GM12878 (cell line): ENCODE results near the gene C5. TPM values are rescaled to one million over a fixed set of nuclear protein-coding genes. Genes with fewer than 3 reads are reported as not detected.

Source experiments
- ATAC-seq: fragments of 200-7000 bp; cut with Tn5 transposase; 3 replicates; pipeline ENCODE4 v1.9.1; 2020; ENCODE audit warnings: mild to moderate bottlenecking, moderate library complexity
- BruUV-seq: library from RNA; stranded (reverse); fragments of 400-500 nt; replicated peaks from 2 replicates; lab custom pipeline; 2021; lab: Mats Ljungman, UMichigan
- CTCF ChIA-PET: fragments of 300-600 bp; sonication (Branson Sonifier 250); formaldehyde crosslinking; extraction: SDS; loops from one replicate; lab custom pipeline; 2021; ENCODE audit warnings: inconsistent platforms; lab: Yijun Ruan, JAX
- POLR2A ChIA-PET: fragments of 350-600 bp; formaldehyde crosslinking; extraction: SDS; loops from one replicate; lab custom pipeline; 2021; ENCODE audit warnings: inconsistent platforms; lab: Charles Lee
- RAD21 ChIA-PET: fragments of 300-600 bp; sonication (Branson Sonifier 250); formaldehyde crosslinking; loops from one replicate; lab custom pipeline; 2023; ENCODE audit warnings: antibody characterized with exemption; ENCODE audit not compliant: unreplicated experiment; lab: Charles Lee
- SMC1A ChIA-PET: fragments of 300-600 bp; sonication (Branson Sonifier 250); formaldehyde crosslinking; loops from one replicate; lab custom pipeline; 2023; ENCODE audit not compliant: unreplicated experiment, uncharacterized antibody; lab: Charles Lee
- DNase-seq: peaks from one replicate; pipeline ENCODE4 v3.0.0-alpha.2; 2011; ENCODE audit warnings: low read depth, low spot score
- FAIRE-seq: peaks from 3 replicates; lab custom pipeline; 2011; peaks lifted over from hg19 to GRCh38; lab: Jason Lieb, UNC
- H2AFZ ChIP-seq: 2 replicates; pipeline ENCODE4 v1.6.0; 2011; ENCODE audit warnings: low read depth, low read length, control low read depth; ENCODE audit not compliant: control insufficient read depth
- H3K27ac ChIP-seq: 2 replicates; pipeline ENCODE4 v1.5.1; 2011; ENCODE audit warnings: control low read depth; ENCODE audit not compliant: control insufficient read depth, insufficient read depth
- H3K27me3 ChIP-seq, 2 experiments: replicated peaks in 1 of 2; 2 replicates each; pipeline versions ENCODE4 v1.6.0 to v1.6.1; 2011; ENCODE audit warnings: low read length in 1 of 2; ENCODE audit not compliant: control insufficient read depth in 2 of 2, insufficient read depth in 2 of 2
- H3K36me3 ChIP-seq, 2 experiments: 2 replicates each; pipeline ENCODE4 v1.5.1; 2011; ENCODE audit warnings: low read length in 1 of 2; ENCODE audit not compliant: control insufficient read depth in 2 of 2, insufficient read depth in 2 of 2
- H3K4me1 ChIP-seq: 2 replicates; pipeline ENCODE4 v1.6.1; 2011; ENCODE audit warnings: mild to moderate bottlenecking, low read length, moderate library complexity, mixed read lengths; ENCODE audit not compliant: control insufficient read depth, insufficient read depth
- H3K4me2 ChIP-seq: 2 replicates; pipeline ENCODE4 v1.6.0; 2011; ENCODE audit warnings: control low read depth; ENCODE audit not compliant: control insufficient read depth, insufficient read depth
- H3K4me3 ChIP-seq: fragments of 200-600 bp; sonication (generic); 2 replicates; pipeline ENCODE4 v1.5.1; 2016
- H3K79me2 ChIP-seq: 2 replicates; pipeline ENCODE4 v1.6.0; 2011; ENCODE audit warnings: low read length; ENCODE audit not compliant: control insufficient read depth, insufficient read depth
- H3K9ac ChIP-seq: 2 replicates; pipeline ENCODE4 v1.8.0; 2011; ENCODE audit warnings: low read length, control low read depth, mixed read lengths; ENCODE audit not compliant: control insufficient read depth, insufficient read depth
- H3K9me3 ChIP-seq: replicated peaks from 3 replicates; pipeline ENCODE4 v1.5.1; 2011; ENCODE audit warnings: mild to moderate bottlenecking, low read length; ENCODE audit not compliant: control insufficient read depth, insufficient read depth
- H4K20me1 ChIP-seq: 2 replicates; pipeline ENCODE4 v1.6.0; 2011; ENCODE audit not compliant: control insufficient read depth, insufficient read depth
- BMI1 ChIP-seq: fragments of 450-650 bp; IDR thresholded peaks from 2 replicates; pipeline ENCODE4 v1.6.1; 2016; ENCODE audit warnings: mild to moderate bottlenecking, moderate library complexity, borderline replicate concordance
- GABPA ChIP-seq: IDR thresholded peaks from 2 replicates; pipeline ENCODE4 v1.6.1; 2014; ENCODE audit warnings: antibody characterized with exemption, low read depth, mild to moderate bottlenecking, inconsistent platforms
- IKZF2 ChIP-seq, 2 experiments: fragments of 450-650 bp; IDR thresholded peaks; 2 replicates each; pipeline ENCODE4 v1.6.1; 2017; ENCODE audit warnings: mild to moderate bottlenecking in 2 of 2, moderate library complexity in 2 of 2
- KLF5 ChIP-seq: fragments of 450-650 bp; IDR thresholded peaks from 2 replicates; pipeline ENCODE4 v1.6.1; 2014; ENCODE audit warnings: mild to moderate bottlenecking; ENCODE audit not compliant: partially characterized antibody
- MYB ChIP-seq: fragments of 150-350 bp; IDR thresholded peaks from 2 replicates; pipeline ENCODE4 v1.6.1; 2014; ENCODE audit warnings: mild to moderate bottlenecking, low read depth, low read length, borderline replicate concordance
- MYC ChIP-seq: IDR thresholded peaks from 2 replicates; pipeline ENCODE4 v1.6.1; 2011; ENCODE audit warnings: mild to moderate bottlenecking, low read length, moderate library complexity, inconsistent platforms; ENCODE audit not compliant: insufficient read depth, insufficient replicate concordance, insufficient read length, severe bottlenecking
- NFIC ChIP-seq: IDR thresholded peaks from 2 replicates; pipeline ENCODE4 v1.6.1; 2012; ENCODE audit warnings: low read depth, mild to moderate bottlenecking, inconsistent platforms, low read length, moderate library complexity
- NRF1 ChIP-seq: conservative IDR thresholded peaks from 2 replicates; pipeline ENCODE4 v1.6.1; 2011; ENCODE audit warnings: mild to moderate bottlenecking, low read depth, low read length, improper control_type of control experiment
- POLR2AphosphoS5 ChIP-seq: IDR thresholded peaks from 2 replicates; pipeline ENCODE4 v1.6.1; 2011; ENCODE audit warnings: mild to moderate bottlenecking, low read length, inconsistent platforms
- POU2F2 ChIP-seq: IDR thresholded peaks from 3 replicates; pipeline ENCODE4 v1.6.1; 2011; ENCODE audit warnings: low read depth, mild to moderate bottlenecking, low read length, borderline replicate concordance
- SMAD5 ChIP-seq: IDR thresholded peaks from 2 replicates; pipeline ENCODE4 v1.6.1; 2016; ENCODE audit warnings: antibody characterized with exemption, low read depth
- STAT1 ChIP-seq: fragments of 450-650 bp; conservative IDR thresholded peaks from 2 replicates; pipeline ENCODE4 v1.6.1; 2014; ENCODE audit warnings: antibody characterized with exemption, mild to moderate bottlenecking
- ZNF217 ChIP-seq: fragments of 450-650 bp; IDR thresholded peaks from 2 replicates; pipeline ENCODE4 v1.6.1; 2017; ENCODE audit warnings: antibody characterized with exemption, mild to moderate bottlenecking
- ZNF274 ChIP-seq: IDR thresholded peaks from one replicate; pipeline ENCODE4 v1.8.0; 2011; ENCODE audit not compliant: insufficient read length, insufficient read depth
- ZZZ3 ChIP-seq: IDR thresholded peaks from 2 replicates; pipeline ENCODE4 v1.6.1; 2011; ENCODE audit warnings: low read depth; ENCODE audit not compliant: control insufficient read depth, insufficient read length
- WGBS: methylation state at CpG from one replicate; pipeline ENCODE4 v1.1.6; 2016; ENCODE audit warnings: low lambda C conversion rate; ENCODE audit not compliant: insufficient replicate concordance, insufficient coverage; ENCODE audit errors: missing lambda C conversion rate; 5-methylcytosine and 5-hydroxymethylcytosine counted together
- in situ Hi-C: fragments of 300-500 bp; cut with MboI; formaldehyde crosslinking; loops from 9 replicates; pipeline ENCODE4 v1.14.3; 2018; ENCODE audit warnings: mixed read lengths
- intact Hi-C: fragments of 100-400 bp; cut with micrococcal nuclease; formaldehyde crosslinking; loops from one replicate; pipeline ENCODE4 v1.14.2; 2022; ENCODE audit not compliant: unreplicated experiment
- polyA plus RNA-seq, 11 experiments: library from polyadenylated mRNA; depleted of rRNA in 4 of 11; unstranded in 6 of 11; stranded (reverse) in 5 of 11; fragments of >200 nt; fragmentation: Nextera tagmentation in 4 of 11; fragmentation: Illumina TruSeq in 1 of 11; extraction: Ambion mirVana in 4 of 11; extraction: Trizol in 1 of 11; gene quantifications; 1 replicate in 1 of 11; 2 replicates in 10 of 11; pipeline versions ENCODE4 v1.2.1 to v1.2.3, GENCODE V29; 2011 to 2016; ENCODE audit warnings: inconsistent platforms in 2 of 11, missing spikeins in 2 of 11, low read depth in 1 of 11
- total RNA-seq, 4 experiments: library from RNA; depleted of rRNA in 3 of 4; stranded (reverse); fragments of >200 nt in 3 of 4; fragmentation: Illumina TruSeq in 1 of 4; extraction: Trizol in 1 of 4; gene quantifications; 2 replicates each; pipeline versions ENCODE4 v1.2.1 to v1.2.3, GENCODE V29; 2013 to 2021
- TF ChIP-seq, protein P1 (sequence below): IDR thresholded peaks from 2 replicates; pipeline ENCODE4 v1.6.1; 2012; ENCODE audit warnings: low read length, inconsistent platforms
- TF ChIP-seq, protein P2 (sequence below): fragments of 450-650 bp; IDR thresholded peaks from 2 replicates; pipeline ENCODE4 v1.6.1; 2016; ENCODE audit warnings: mild to moderate bottlenecking

The C5 gene
- total and polyA plus RNA-seq, 10 of the 15 experiments (the other 5 are each of a cell fraction or from before 2014, with no cell fraction given), result 0.39 to 2.2 (median 1.2) TPM

DNA sequence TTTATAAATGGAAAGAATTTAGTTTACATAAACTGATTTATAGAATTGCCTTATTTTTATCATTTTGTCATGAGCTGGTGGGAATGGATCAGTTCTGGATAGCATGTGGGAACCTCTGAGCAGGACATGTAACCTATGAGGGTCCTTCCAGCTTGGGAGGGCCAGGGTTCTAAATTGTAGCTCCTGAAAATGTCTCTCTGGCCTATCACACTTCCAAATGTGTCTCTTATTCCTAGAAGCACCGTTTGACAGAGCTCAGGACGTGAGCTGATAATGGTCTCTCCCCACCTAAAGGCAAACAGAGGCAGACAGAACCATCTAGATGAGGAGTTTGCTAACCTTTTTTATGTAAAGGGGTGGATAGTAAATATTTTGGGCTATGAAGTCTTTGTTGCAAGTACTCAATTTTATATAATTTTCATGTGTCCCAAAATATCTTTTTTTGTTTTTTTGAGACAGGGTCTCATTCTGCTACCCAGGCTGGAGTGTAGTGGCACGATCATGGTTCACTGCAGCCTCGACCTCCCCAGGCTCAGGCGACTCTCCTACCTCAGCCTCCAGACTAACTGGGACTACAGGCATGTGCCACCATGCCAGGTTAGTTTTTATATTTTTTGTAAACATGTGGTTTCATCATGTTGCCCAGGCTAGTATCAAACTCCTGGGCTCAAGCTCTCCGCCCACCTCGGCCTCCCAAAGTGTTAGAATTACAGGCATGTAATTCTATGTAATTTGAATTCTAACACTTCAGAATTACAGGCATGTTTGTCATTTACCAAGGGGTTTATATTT lies 127.5 kb downstream of the C5 start:
- ChIA-PET RAD21 (interaction anchor here (0.9 to 11.9 kb wide), 5 partner anchors 12 to 137 kb away, joined by 3 to 196 read pairs (median 15); no protein-coding TSS in a partner anchor), CTCF (interaction anchor here (0.9 to 7.6 kb wide), 9 partner anchors 12 to 167 kb away, joined by 3 to 110 read pairs (median 5); no protein-coding TSS in a partner anchor), POLR2A (interaction anchor here (0.6 to 18.1 kb wide), 10 partner anchors 12 to 265 kb away, joined by 3 to 383 read pairs (median 4); partner anchors contain the start of genes FBXW2 and PHF19), SMC1A (interaction anchor here (1.0 to 26.1 kb wide), 8 partner anchors 9 to 49 kb away, joined by 3 to 522 read pairs (median 4); no protein-coding TSS in a partner anchor)
- Histone ChIP-seq H3K36me3 (peaks cover 11 to 14% of the 10 kb centered on the region in 2 experiments), H3K9ac (peak overlapping the region; percentile 99), H3K27ac (peak overlapping the region; percentile 99), H3K27me3 (no peaks in the 10 kb centered on the region), H3K79me2 (peaks cover 96% of the 10 kb centered on the region), H3K4me2 (peak overlapping the region; percentile 38), H4K20me1 (no peaks in the 10 kb centered on the region), H3K9me3 (no peaks in the 10 kb centered on the region; the same call in 2 of the 3 replicates), H3K4me3 (peak overlapping the region; percentile 88), H3K4me1 (peaks cover 43% of the 10 kb centered on the region), H2AFZ (no peak overlapping the region)
- no TSS peak for BruUV-seq
- DNase-seq, result no peak
- TF ChIP-seq POU2F2 (0 out of 3 replicates have a peak, but pooled peaks have one; percentile 16), BMI1 (0 out of 2 replicates have a peak, but pooled peaks have one; percentile 12), SMAD5 (peak; percentile 58; the same call in 1 of the 2 replicates), POLR2AphosphoS5 (peak; percentile 62), ZZZ3 (no peak), NFIC (no peak), IKZF2 (IDR thresholded peaks at IDR 0.05) (no peak), MYC (no peak), ZNF274 (no peak), ZNF217 (no peak), NRF1 (no peak), GABPA (no peak), STAT1 (no peak), MYB (no peak), KLF5 (no peak)
- TF ChIP-seq, protein P1, sequence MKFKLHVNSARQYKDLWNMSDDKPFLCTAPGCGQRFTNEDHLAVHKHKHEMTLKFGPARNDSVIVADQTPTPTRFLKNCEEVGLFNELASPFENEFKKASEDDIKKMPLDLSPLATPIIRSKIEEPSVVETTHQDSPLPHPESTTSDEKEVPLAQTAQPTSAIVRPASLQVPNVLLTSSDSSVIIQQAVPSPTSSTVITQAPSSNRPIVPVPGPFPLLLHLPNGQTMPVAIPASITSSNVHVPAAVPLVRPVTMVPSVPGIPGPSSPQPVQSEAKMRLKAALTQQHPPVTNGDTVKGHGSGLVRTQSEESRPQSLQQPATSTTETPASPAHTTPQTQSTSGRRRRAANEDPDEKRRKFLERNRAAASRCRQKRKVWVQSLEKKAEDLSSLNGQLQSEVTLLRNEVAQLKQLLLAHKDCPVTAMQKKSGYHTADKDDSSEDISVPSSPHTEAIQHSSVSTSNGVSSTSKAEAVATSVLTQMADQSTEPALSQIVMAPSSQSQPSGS, result no peak
- TF ChIP-seq, protein P2, sequence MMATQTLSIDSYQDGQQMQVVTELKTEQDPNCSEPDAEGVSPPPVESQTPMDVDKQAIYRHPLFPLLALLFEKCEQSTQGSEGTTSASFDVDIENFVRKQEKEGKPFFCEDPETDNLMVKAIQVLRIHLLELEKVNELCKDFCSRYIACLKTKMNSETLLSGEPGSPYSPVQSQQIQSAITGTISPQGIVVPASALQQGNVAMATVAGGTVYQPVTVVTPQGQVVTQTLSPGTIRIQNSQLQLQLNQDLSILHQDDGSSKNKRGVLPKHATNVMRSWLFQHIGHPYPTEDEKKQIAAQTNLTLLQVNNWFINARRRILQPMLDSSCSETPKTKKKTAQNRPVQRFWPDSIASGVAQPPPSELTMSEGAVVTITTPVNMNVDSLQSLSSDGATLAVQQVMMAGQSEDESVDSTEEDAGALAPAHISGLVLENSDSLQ, result no peak
- 12% methylated on average over 7 of the region's 7 CpGs for WGBS
- intact Hi-C loops (loop anchor here (10.0 kb wide), 1 partner anchor 338 kb away; the partner anchor contains the start of gene CDK5RAP2), in situ Hi-C loops (no loop called here)
- no peak for ATAC-seq
- FAIRE-seq, result no peak
